NCI-H2029 (cell line): ENCODE measurements around the gene NFATC4.

Experiments used
- DNase-seq: peaks from one replicate; lab custom pipeline; 2025; lab: John Stamatoyannopoulos, UW

Gene NFATC4

GRCh38 chr14:24428628-24429394 is 60.8 kb downstream of the NFATC4 start:
- DNase-seq, result no peak
